Endothelial cell of umbilical vein (primary cell): Measurements from ENCODE around the gene MTERF4. TPM values are rescaled to one million over a fixed set of nuclear protein-coding genes. Genes with fewer than 3 reads are reported as not detected.

ENCODE experiments used
- BruUV-seq: library from RNA; stranded (reverse); fragments of 400-500 nt; replicated peaks from 2 replicates; lab custom pipeline; 2021; lab: Mats Ljungman, UMichigan
- CTCF ChIA-PET: fragments of 300-600, 350-600 bp; sonication (Branson Sonifier 250); formaldehyde crosslinking; loops from one replicate; lab custom pipeline; 2021; ENCODE audit warnings: antibody characterized with exemption, inconsistent platforms; lab: Charles Lee
- POLR2A ChIA-PET: fragments of 300-600, 350-600 bp; sonication (Branson Sonifier 250); formaldehyde crosslinking; loops from one replicate; lab custom pipeline; 2021; ENCODE audit warnings: antibody characterized with exemption, inconsistent platforms; lab: Charles Lee
- DNase-seq: peaks from one replicate; pipeline ENCODE4 v3.0.0-alpha.2; 2011; ENCODE audit warnings: low read depth, low spot score
- FAIRE-seq: peaks from 2 replicates; lab custom pipeline; 2011; peaks lifted over from hg19 to GRCh38; lab: Jason Lieb, UNC
- H2AFZ ChIP-seq: 2 replicates; pipeline ENCODE4 v1.6.0; 2012; ENCODE audit warnings: low read depth, low read length, control low read depth, inconsistent platforms
- H3K27ac ChIP-seq: 2 replicates; pipeline ENCODE4 v1.5.1; 2011; ENCODE audit warnings: low read depth, mild to moderate bottlenecking, control low read depth, low read length, moderate library complexity; ENCODE audit not compliant: insufficient read depth
- H3K27me3 ChIP-seq, 2 experiments: 2 replicates each; pipeline versions ENCODE4 v1.6.0 to v1.6.1; 2011; ENCODE audit warnings: low read length in 2 of 2, mixed read lengths in 1 of 2; ENCODE audit not compliant: control insufficient read depth in 2 of 2, insufficient read depth in 2 of 2
- H3K36me3 ChIP-seq, 2 experiments: 2 replicates in 1 of 2; 3 replicates in 1 of 2; pipeline ENCODE4 v1.5.1; 2011; ENCODE audit warnings: low read length in 2 of 2, mild to moderate bottlenecking in 1 of 2, moderate library complexity in 1 of 2; ENCODE audit not compliant: control insufficient read depth in 2 of 2, insufficient read depth in 2 of 2; ENCODE audit errors: extremely low read depth in 1 of 2
- H3K4me1 ChIP-seq: 3 replicates; pipeline ENCODE4 v1.5.1; 2011; ENCODE audit warnings: mild to moderate bottlenecking, low read length; ENCODE audit not compliant: control insufficient read depth, insufficient read depth; ENCODE audit errors: extremely low read depth
- H3K4me2 ChIP-seq: 2 replicates; pipeline ENCODE4 v1.6.1; 2011; ENCODE audit warnings: low read length, control low read depth, mixed read lengths; ENCODE audit not compliant: insufficient read depth
- H3K4me3 ChIP-seq, 3 experiments: fragments of 200-600 bp in 1 of 3; sonication (generic), shearing (Covaris generic) in 1 of 3; replicated peaks in 1 of 3; 2 replicates each; pipeline ENCODE4 v1.5.1; 2011 to 2016; ENCODE audit warnings: control low read depth in 3 of 3, low read length in 3 of 3, mild to moderate bottlenecking in 2 of 3, inconsistent platforms in 1 of 3, low read depth in 1 of 3, moderate library complexity in 1 of 3; ENCODE audit not compliant: insufficient read depth in 1 of 3
- H3K79me2 ChIP-seq: 2 replicates; pipeline ENCODE4 v1.6.0; 2012; ENCODE audit warnings: low read length, inconsistent platforms; ENCODE audit not compliant: control insufficient read depth, insufficient read depth
- H3K9ac ChIP-seq: replicated peaks from 2 replicates; pipeline ENCODE3; 2011; ENCODE audit warnings: low read length, control low read depth; ENCODE audit not compliant: insufficient read depth; ENCODE audit errors: extremely low read depth
- H3K9me1 ChIP-seq: replicated peaks from 3 replicates; pipeline ENCODE4 v1.6.0; 2011; ENCODE audit warnings: mild to moderate bottlenecking, low read length; ENCODE audit not compliant: control insufficient read depth, insufficient read depth; ENCODE audit errors: extremely low read depth
- H3K9me3 ChIP-seq: replicated peaks from 2 replicates; pipeline ENCODE4 v1.5.1; 2012; ENCODE audit warnings: low read length, inconsistent platforms; ENCODE audit not compliant: control insufficient read depth, insufficient read depth
- H4K20me1 ChIP-seq: replicated peaks from 2 replicates; pipeline ENCODE3; 2011; ENCODE audit warnings: mild to moderate bottlenecking, low read length; ENCODE audit not compliant: control insufficient read depth, insufficient read depth; ENCODE audit errors: extremely low read depth
- EZH2 ChIP-seq: IDR thresholded peaks from 2 replicates; pipeline ENCODE4 v1.6.1; 2012; ENCODE audit warnings: borderline replicate concordance, low read depth, mild to moderate bottlenecking, moderate library complexity, low read length, inconsistent platforms; ENCODE audit not compliant: severe bottlenecking
- FOS ChIP-seq: IDR thresholded peaks from 2 replicates; pipeline ENCODE4 v1.6.1; 2011; ENCODE audit warnings: mild to moderate bottlenecking, low read length, moderate library complexity, borderline replicate concordance; ENCODE audit not compliant: insufficient read depth
- GATA2 ChIP-seq: IDR thresholded peaks from 2 replicates; pipeline ENCODE4 v1.7.0; 2011; ENCODE audit warnings: low read depth, mild to moderate bottlenecking, moderate library complexity, mixed read lengths, low read length; ENCODE audit not compliant: insufficient read length, insufficient read depth
- JUN ChIP-seq: IDR thresholded peaks from 2 replicates; pipeline ENCODE4 v1.6.1; 2011; ENCODE audit warnings: borderline replicate concordance, low read depth; ENCODE audit not compliant: insufficient read length, insufficient read depth
- MYC ChIP-seq: IDR thresholded peaks from one replicate; pipeline ENCODE4 v1.6.1; 2011; ENCODE audit warnings: mild to moderate bottlenecking, low read depth, low read length
- POLR2A ChIP-seq: IDR thresholded peaks from 2 replicates; pipeline ENCODE4 v1.6.1; 2012; ENCODE audit warnings: low read depth, mild to moderate bottlenecking, control low read depth, low read length
- POLR2AphosphoS5 ChIP-seq: IDR thresholded peaks from 2 replicates; pipeline ENCODE4 v1.6.1; 2012; ENCODE audit warnings: low read depth, mild to moderate bottlenecking, control low read depth, low read length, moderate library complexity; ENCODE audit not compliant: insufficient read depth
- dilution Hi-C: fragments of 300-500 bp; cut with MboI; formaldehyde crosslinking; loops from one replicate; pipeline ENCODE4 v1.15.0; 2019; ENCODE audit warnings: low sequenced_read_pairs; ENCODE audit not compliant: extremely low pct_ligation_motif_present
- intact Hi-C: fragments of 100-400 bp; cut with micrococcal nuclease; formaldehyde crosslinking; loops from one replicate; pipeline ENCODE4 v1.10.0; 2022
- polyA plus RNA-seq, 4 experiments: library from polyadenylated mRNA; depleted of rRNA in 3 of 4; stranded (reverse) in 3 of 4; unstranded in 1 of 4; fragments of >200 nt; gene quantifications; 2 replicates each; pipeline versions ENCODE4 v1.2.1 to v1.2.3, GENCODE V29; 2011 to 2012; ENCODE audit warnings: missing spikeins in 1 of 4
- total RNA-seq: library from RNA; stranded (reverse); gene quantifications from 2 replicates; pipeline ENCODE4 v1.2.3, GENCODE V29; 2021
- TF ChIP-seq, protein P1 (sequence below): IDR thresholded peaks from 2 replicates; pipeline ENCODE4 v1.6.1; 2011; ENCODE audit not compliant: insufficient read depth, insufficient read length
- TF ChIP-seq, protein P2 (sequence below), 2 donors: IDR thresholded peaks; 1 replicate in 1 of 2; 2 replicates in 1 of 2; pipeline ENCODE4 v1.5.1; 2011; ENCODE audit warnings: low read length in 2 of 2, mild to moderate bottlenecking in 2 of 2, moderate library complexity in 2 of 2, control low read depth in 1 of 2, inconsistent platforms in 1 of 2, low read depth in 1 of 2; ENCODE audit not compliant: insufficient read depth in 1 of 2; ENCODE audit errors: extremely low read depth in 1 of 2

The MTERF4 gene
- total and polyA plus RNA-seq, 2 donors (not counting 3 experiments of a cell fraction or from before 2014, with no cell fraction given), result 14.7 to 27.3 TPM

DNA sequence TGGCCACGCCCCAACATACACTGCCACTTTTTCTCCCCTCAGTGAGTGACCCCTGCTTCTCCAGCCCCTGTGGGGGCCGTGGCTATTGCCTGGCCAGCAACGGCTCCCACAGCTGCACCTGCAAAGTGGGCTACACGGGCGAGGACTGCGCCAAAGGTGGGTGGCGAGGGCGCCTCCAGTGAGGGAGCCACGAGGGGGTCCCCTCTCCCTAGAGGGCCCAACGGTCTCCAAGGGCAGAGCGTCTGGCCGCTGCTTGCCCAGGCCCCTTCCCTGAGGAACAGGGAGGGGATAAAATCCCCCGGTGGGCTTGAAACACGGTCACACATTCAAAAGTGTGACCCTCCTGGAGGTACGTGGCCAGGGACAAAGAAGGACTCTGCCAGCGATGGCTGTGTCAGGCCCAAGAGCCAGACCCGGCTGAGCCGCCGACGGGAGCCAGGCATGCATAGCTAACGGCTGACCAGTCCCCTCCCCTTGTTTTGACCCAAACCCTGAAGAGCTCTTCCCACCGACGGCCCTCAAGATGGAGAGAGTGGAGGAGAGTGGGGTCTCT is 37.2 kb downstream of the MTERF4 start:
- no peak overlapping the region for H3K27ac ChIP-seq
- H3K9me3 ChIP-seq, result no peaks in the 10 kb centered on the region
- H3K79me2 ChIP-seq, result no peaks in the 10 kb centered on the region
- no peaks in the 10 kb centered on the region for H3K36me3 ChIP-seq
- intact Hi-C loops, result no loop called here
- DNase-seq, result no peak
- no peak overlapping the region for H3K4me3 ChIP-seq
- H3K4me1 ChIP-seq, result no peaks in the 10 kb centered on the region
- H3K9ac ChIP-seq, result no peak overlapping the region
- dilution Hi-C loops, result no loop called here
- POLR2A ChIA-PET, result no interaction called here
- H2AFZ ChIP-seq, result no peak overlapping the region
- no peaks in the 10 kb centered on the region for H4K20me1 ChIP-seq
- no peaks in the 10 kb centered on the region for H3K9me1 ChIP-seq
- CTCF ChIA-PET, result interaction anchor here (1.0 to 1.3 kb wide), 3 partner anchors 14 to 151 kb away, joined by 3 to 4 read pairs (median 3); no protein-coding TSS in a partner anchor
- H3K4me2 ChIP-seq, result no peak overlapping the region
- no peaks in the 10 kb centered on the region for H3K27me3 ChIP-seq
- FAIRE-seq, result no peak
- no TSS peak for BruUV-seq
- TF ChIP-seq MYC, result no peak
- no peak for TF ChIP-seq GATA2
- TF ChIP-seq, protein P1, sequence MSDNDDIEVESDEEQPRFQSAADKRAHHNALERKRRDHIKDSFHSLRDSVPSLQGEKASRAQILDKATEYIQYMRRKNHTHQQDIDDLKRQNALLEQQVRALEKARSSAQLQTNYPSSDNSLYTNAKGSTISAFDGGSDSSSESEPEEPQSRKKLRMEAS, result no peak
- TF ChIP-seq JUN, result no peak
- TF ChIP-seq, protein P2, sequence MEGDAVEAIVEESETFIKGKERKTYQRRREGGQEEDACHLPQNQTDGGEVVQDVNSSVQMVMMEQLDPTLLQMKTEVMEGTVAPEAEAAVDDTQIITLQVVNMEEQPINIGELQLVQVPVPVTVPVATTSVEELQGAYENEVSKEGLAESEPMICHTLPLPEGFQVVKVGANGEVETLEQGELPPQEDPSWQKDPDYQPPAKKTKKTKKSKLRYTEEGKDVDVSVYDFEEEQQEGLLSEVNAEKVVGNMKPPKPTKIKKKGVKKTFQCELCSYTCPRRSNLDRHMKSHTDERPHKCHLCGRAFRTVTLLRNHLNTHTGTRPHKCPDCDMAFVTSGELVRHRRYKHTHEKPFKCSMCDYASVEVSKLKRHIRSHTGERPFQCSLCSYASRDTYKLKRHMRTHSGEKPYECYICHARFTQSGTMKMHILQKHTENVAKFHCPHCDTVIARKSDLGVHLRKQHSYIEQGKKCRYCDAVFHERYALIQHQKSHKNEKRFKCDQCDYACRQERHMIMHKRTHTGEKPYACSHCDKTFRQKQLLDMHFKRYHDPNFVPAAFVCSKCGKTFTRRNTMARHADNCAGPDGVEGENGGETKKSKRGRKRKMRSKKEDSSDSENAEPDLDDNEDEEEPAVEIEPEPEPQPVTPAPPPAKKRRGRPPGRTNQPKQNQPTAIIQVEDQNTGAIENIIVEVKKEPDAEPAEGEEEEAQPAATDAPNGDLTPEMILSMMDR (IDR thresholded peaks at IDR 0.05; ENCODE audit: extremely low read depth in 1 of 2, insufficient read depth in 1 of 2, low read depth in 1 of 2, low read length in 2 of 2), result no peak
- TF ChIP-seq FOS, result no peak
- no peak for TF ChIP-seq EZH2
- TF ChIP-seq POLR2AphosphoS5, result no peak
- TF ChIP-seq POLR2A, result no peak
